Neural progenitor cell (in vitro differentiated cells): ENCODE measurements around the gene ZNF234.

ENCODE experiments used
- EZH2 ChIP-seq: fragments of 200-600 bp; sonication (generic); IDR thresholded peaks from 2 replicates; pipeline ENCODE4 v1.6.1; 2017; ENCODE audit warnings: antibody characterized with exemption, mild to moderate bottlenecking, moderate library complexity
- EZH2phosphoT487 ChIP-seq: fragments of 200-600 bp; sonication (generic); IDR thresholded peaks from 2 replicates; pipeline ENCODE4 v1.6.1; 2017; ENCODE audit warnings: antibody characterized with exemption
- TF ChIP-seq, protein P1 (sequence below): fragments of 200-600 bp; sonication (generic); IDR thresholded peaks from 2 replicates; pipeline ENCODE4 v1.5.1; 2017; ENCODE audit warnings: antibody characterized with exemption, mild to moderate bottlenecking

DNA sequence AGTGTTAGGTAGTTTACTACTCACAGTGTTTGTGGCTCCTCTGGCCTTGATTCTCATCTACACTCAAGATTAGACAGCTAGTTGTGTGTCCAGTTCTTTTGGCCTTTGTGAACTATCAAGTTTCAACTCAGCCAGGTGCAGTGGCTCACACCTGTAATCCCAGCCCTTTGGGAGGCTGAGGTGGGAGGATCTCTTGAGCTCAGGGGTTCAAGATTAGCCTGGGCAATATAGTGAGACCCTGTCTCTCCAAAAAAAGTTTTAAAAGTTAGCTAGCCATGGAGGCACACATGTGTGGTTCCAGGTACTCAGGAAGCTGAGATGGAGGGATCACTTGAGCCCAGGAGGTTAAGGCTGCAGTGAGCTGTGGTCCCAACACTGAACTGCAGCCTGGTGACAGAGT lies 39.6 kb downstream of the ZNF234 start:
- TF ChIP-seq, protein P1, sequence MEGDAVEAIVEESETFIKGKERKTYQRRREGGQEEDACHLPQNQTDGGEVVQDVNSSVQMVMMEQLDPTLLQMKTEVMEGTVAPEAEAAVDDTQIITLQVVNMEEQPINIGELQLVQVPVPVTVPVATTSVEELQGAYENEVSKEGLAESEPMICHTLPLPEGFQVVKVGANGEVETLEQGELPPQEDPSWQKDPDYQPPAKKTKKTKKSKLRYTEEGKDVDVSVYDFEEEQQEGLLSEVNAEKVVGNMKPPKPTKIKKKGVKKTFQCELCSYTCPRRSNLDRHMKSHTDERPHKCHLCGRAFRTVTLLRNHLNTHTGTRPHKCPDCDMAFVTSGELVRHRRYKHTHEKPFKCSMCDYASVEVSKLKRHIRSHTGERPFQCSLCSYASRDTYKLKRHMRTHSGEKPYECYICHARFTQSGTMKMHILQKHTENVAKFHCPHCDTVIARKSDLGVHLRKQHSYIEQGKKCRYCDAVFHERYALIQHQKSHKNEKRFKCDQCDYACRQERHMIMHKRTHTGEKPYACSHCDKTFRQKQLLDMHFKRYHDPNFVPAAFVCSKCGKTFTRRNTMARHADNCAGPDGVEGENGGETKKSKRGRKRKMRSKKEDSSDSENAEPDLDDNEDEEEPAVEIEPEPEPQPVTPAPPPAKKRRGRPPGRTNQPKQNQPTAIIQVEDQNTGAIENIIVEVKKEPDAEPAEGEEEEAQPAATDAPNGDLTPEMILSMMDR = no peak
- TF ChIP-seq EZH2 = no peak
- no peak for TF ChIP-seq EZH2phosphoT487
